Kidney (tissue), 14 donors: ENCODE measurements around the gene ALG6. TPM values are rescaled to one million over a fixed set of nuclear protein-coding genes. Genes with fewer than 3 reads are reported as not detected.

Experiments used
- DNase-seq, 5 donors: peaks; one replicate each; pipeline ENCODE4 v3.0.0-alpha.2; 2013 to 2020
- FAIRE-seq: peaks from 2 replicates; lab custom pipeline; 2012; peaks lifted over from hg19 to GRCh38; lab: Jason Lieb, UNC
- H3K27ac ChIP-seq, 2 donors: one replicate each; pipeline ENCODE4 v1.7.0; 2013; ENCODE audit warnings: low read depth in 2 of 2, low read length in 2 of 2, inconsistent platforms in 1 of 2
- H3K27me3 ChIP-seq: one replicate; pipeline ENCODE4 v1.7.1; 2013; ENCODE audit warnings: low read length, inconsistent platforms; ENCODE audit not compliant: control insufficient read depth, insufficient read depth
- H3K36me3 ChIP-seq, 3 donors: one replicate each; pipeline versions ENCODE4 v1.7.0 to v1.7.1; 2013; ENCODE audit warnings: low read length in 3 of 3, control low read depth in 1 of 3, inconsistent platforms in 1 of 3; ENCODE audit not compliant: insufficient read depth in 3 of 3, control insufficient read depth in 2 of 3
- H3K4me1 ChIP-seq, 3 donors: one replicate each; pipeline versions ENCODE4 v1.7.0 to v1.7.1; 2013; ENCODE audit warnings: low read length in 3 of 3, inconsistent platforms in 1 of 3, low read depth in 1 of 3; ENCODE audit not compliant: control insufficient read depth in 2 of 3, insufficient read depth in 2 of 3
- H3K4me3 ChIP-seq, 3 donors: one replicate each; pipeline versions ENCODE4 v1.7.0 to v1.8.1; 2013; ENCODE audit warnings: low read length in 3 of 3, control low read depth in 1 of 3, inconsistent platforms in 1 of 3
- H3K9ac ChIP-seq, 3 donors: one replicate each; pipeline versions ENCODE4 v1.7.0 to v1.7.1; 2013; ENCODE audit warnings: low read length in 3 of 3, control low read depth in 1 of 3, inconsistent platforms in 1 of 3
- H3K9me3 ChIP-seq, 3 donors: one replicate each; pipeline versions ENCODE4 v1.7.0 to v1.7.1; 2013; ENCODE audit warnings: low read length in 3 of 3, control low read depth in 1 of 3, inconsistent platforms in 1 of 3; ENCODE audit not compliant: control insufficient read depth in 2 of 3, insufficient read depth in 1 of 3
- intact Hi-C: fragments of 100-400 bp; cut with DNase I; formaldehyde crosslinking; loops from one replicate; pipeline ENCODE4 v1.11.1; 2022
- polyA plus RNA-seq: library from polyadenylated mRNA; stranded (reverse); fragments of 350-450 nt; fragmentation: Illumina TruSeq; extraction: RNeasy Lipid Tissue Mini Kit (QIAGEN cat#74804); gene quantifications from one replicate; pipeline ENCODE4 v1.2.3, GENCODE V29; 2014; ENCODE audit warnings: low read depth, low replicate concordance; ENCODE audit not compliant: insufficient read depth
- total RNA-seq: library from RNA; stranded (reverse); fragmentation: NEBNext Ultra II Directional; extraction: Animal tissue kit (Norgen Biotek cat#: 25700); gene quantifications from one replicate; pipeline ENCODE4 v1.2.1, GENCODE V29; 2021
- TF ChIP-seq, protein P1 (sequence below): IDR thresholded peaks from 3 replicates; pipeline ENCODE4 v1.5.1; 2012; ENCODE audit warnings: mild to moderate bottlenecking, moderate library complexity, borderline replicate concordance; ENCODE audit not compliant: insufficient read depth; ENCODE audit errors: extremely low read depth
- donor health status: control.
- donor health status: control.
- donor health status: control.
- donor health status: control.
- donor health status: control.
- donor health status: DM: yes; HTN: yes; CAD: no.
- donor health status: Normal renal cell carcinoma (clear cell type).

The ALG6 gene
- total and polyA plus RNA-seq, 2 donors from 2014 or later = 10.2 to 11.2 TPM

- intact Hi-C loops = no loop called here
- H3K27me3 ChIP-seq = no peaks in the 10 kb centered on the region
- peaks cover 0 to 2% (median 0%) of the 10 kb centered on the region in 3 donors for H3K36me3 ChIP-seq
- FAIRE-seq (no peak), DNase-seq (no peak)
- TF ChIP-seq, protein P1, sequence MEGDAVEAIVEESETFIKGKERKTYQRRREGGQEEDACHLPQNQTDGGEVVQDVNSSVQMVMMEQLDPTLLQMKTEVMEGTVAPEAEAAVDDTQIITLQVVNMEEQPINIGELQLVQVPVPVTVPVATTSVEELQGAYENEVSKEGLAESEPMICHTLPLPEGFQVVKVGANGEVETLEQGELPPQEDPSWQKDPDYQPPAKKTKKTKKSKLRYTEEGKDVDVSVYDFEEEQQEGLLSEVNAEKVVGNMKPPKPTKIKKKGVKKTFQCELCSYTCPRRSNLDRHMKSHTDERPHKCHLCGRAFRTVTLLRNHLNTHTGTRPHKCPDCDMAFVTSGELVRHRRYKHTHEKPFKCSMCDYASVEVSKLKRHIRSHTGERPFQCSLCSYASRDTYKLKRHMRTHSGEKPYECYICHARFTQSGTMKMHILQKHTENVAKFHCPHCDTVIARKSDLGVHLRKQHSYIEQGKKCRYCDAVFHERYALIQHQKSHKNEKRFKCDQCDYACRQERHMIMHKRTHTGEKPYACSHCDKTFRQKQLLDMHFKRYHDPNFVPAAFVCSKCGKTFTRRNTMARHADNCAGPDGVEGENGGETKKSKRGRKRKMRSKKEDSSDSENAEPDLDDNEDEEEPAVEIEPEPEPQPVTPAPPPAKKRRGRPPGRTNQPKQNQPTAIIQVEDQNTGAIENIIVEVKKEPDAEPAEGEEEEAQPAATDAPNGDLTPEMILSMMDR = no peak
- no peak overlapping the region for H3K9ac ChIP-seq
- no peaks in the 10 kb centered on the region for H3K4me1 ChIP-seq
- no peaks in the 10 kb centered on the region for H3K9me3 ChIP-seq
- no peak overlapping the region for H3K27ac ChIP-seq
- H3K4me3 ChIP-seq = no peak overlapping the region
Observed at GRCh38 chr1:63475761-63476160, 108.3 kb downstream of the ALG6 start.

GRCh38 chr1:63480057-63480456 is 112.6 kb downstream of the ALG6 start:
- no peak for FAIRE-seq

GRCh38 chr1:63486629-63487028 is 119.2 kb downstream of the ALG6 start:
- intact Hi-C loops = no loop called here
- FAIRE-seq (no peak), DNase-seq (no peak)
- H3K4me1 ChIP-seq = no peaks in the 10 kb centered on the region
- no peak overlapping the region for H3K9ac ChIP-seq
- H3K27ac ChIP-seq = no peak overlapping the region
- H3K36me3 ChIP-seq = no peaks in the 10 kb centered on the region
- TF ChIP-seq, protein P1 = no peak
- H3K9me3 ChIP-seq = no peaks in the 10 kb centered on the region
- H3K27me3 ChIP-seq = no peaks in the 10 kb centered on the region
- no peak overlapping the region for H3K4me3 ChIP-seq

More at GRCh38 chr1:63480057-63480456, 112.6 kb downstream of the ALG6 start:
- no peaks in the 10 kb centered on the region for H3K4me1 ChIP-seq
- no peaks in the 10 kb centered on the region for H3K9me3 ChIP-seq
- H3K27ac ChIP-seq = no peak overlapping the region
- intact Hi-C loops = no loop called here
- no peak for DNase-seq
- peaks cover 0 to 2% (median 0%) of the 10 kb centered on the region in 3 donors for H3K36me3 ChIP-seq
- TF ChIP-seq, protein P1 = no peak
- no peaks in the 10 kb centered on the region for H3K27me3 ChIP-seq
- no peak overlapping the region for H3K9ac ChIP-seq
- no peak overlapping the region for H3K4me3 ChIP-seq

DNA sequence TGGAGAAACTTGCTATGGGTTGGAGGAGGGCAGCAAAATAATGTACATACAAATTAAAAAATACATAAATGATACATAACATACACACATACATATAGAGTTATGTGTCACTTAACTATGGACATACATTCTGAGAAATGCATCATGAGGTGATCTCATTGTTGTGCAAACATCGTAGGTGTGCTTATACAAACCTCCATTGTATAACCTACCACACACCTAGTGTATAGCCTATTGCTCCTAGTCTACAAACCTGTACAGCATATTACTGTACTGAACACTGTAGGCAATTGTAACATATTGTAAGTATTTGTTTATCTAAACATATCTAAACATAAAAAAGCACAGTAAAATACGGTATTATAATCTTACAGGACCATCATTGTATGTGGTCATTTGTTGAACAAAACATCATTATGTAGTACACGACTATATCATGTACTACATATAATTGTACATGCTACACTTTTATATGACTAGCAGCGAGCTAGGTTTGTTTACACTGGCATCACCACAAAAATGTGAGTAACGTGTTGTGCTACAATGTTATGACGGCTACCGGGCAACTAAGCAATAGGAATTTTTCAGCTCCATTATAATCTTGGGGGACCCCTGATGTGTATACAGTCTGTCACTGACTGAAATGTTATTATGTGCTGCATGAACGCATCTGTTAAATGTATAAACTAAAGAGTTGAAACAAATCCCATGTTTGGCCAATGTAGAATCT is 120.1 kb downstream of the ALG6 start:
- no peak overlapping the region for H3K27ac ChIP-seq
- DNase-seq = peak in 1 of 5 donors; percentile 8
- FAIRE-seq = no peak
- intact Hi-C loops = no loop called here
- H3K4me1 ChIP-seq = no peaks in the 10 kb centered on the region
- TF ChIP-seq, protein P1 = no peak
- H3K9ac ChIP-seq = peak overlapping the region in 1 of 3 donors; percentile 13
- H3K9me3 ChIP-seq = no peaks in the 10 kb centered on the region
- no peaks in the 10 kb centered on the region for H3K36me3 ChIP-seq
- no peaks in the 10 kb centered on the region for H3K27me3 ChIP-seq
- no peak overlapping the region for H3K4me3 ChIP-seq
